HEK293 (cell line): ENCODE results near the gene NFIC.
A peak's percentile ranks its signal among the peaks of the same experiment; 100 is the strongest.

ENCODE experiments used
- BCL11A ChIP-seq: fragments of 450-650 bp; formaldehyde crosslinking; IDR thresholded peaks from 2 replicates; pipeline ENCODE4 v1.5.1; 2016; ENCODE audit warnings: low read depth, missing biosample characterization, missing genetic modification characterization
- HOXC10 ChIP-seq: sonication (generic); formaldehyde crosslinking; IDR thresholded peaks from 2 replicates; pipeline ENCODE4 v1.8.1; 2023; ENCODE audit warnings: mild to moderate bottlenecking, missing genetic modification reagents
- KLF10 ChIP-seq: fragments of 450-650 bp; IDR thresholded peaks from 2 replicates; pipeline ENCODE4 v1.5.1; 2018; ENCODE audit warnings: missing biosample characterization, mild to moderate bottlenecking, missing genetic modification characterization
- KLF9 ChIP-seq: fragments of 450-650 bp; formaldehyde crosslinking; IDR thresholded peaks from 2 replicates; pipeline ENCODE4 v1.5.1; 2016; ENCODE audit warnings: missing biosample characterization, missing genetic modification characterization, low read depth
- PRDM4 ChIP-seq: fragments of 450-650 bp; formaldehyde crosslinking; IDR thresholded peaks from 2 replicates; pipeline ENCODE4 v1.5.1; 2017; ENCODE audit warnings: missing biosample characterization, missing genetic modification characterization
- ZFHX2 ChIP-seq: fragments of 450-650 bp; formaldehyde crosslinking; conservative IDR thresholded peaks from 2 replicates; pipeline ENCODE4 v1.5.1; 2016; ENCODE audit warnings: missing biosample characterization, missing genetic modification characterization
- ZFP69B ChIP-seq: fragments of 450-650 bp; formaldehyde crosslinking; IDR thresholded peaks from 2 replicates; pipeline ENCODE4 v1.5.1; 2016; ENCODE audit warnings: missing biosample characterization, missing genetic modification characterization
- ZNF10 ChIP-seq: fragments of 450-650 bp; formaldehyde crosslinking; IDR thresholded peaks from 2 replicates; pipeline ENCODE4 v1.5.1; 2017; ENCODE audit warnings: missing biosample characterization, missing genetic modification characterization
- ZNF274 ChIP-seq, 2 experiments: fragments of 200-500 bp in 1 of 2; fragments of 450-650 bp in 1 of 2; sonication (Bioruptor generic) in 1 of 2; formaldehyde crosslinking in 1 of 2; IDR thresholded peaks; 2 replicates each; pipeline versions ENCODE4 v1.5.1 to v1.6.1; 2014 to 2016; ENCODE audit warnings: borderline replicate concordance in 1 of 2, inconsistent platforms in 1 of 2, low read length in 1 of 2, missing biosample characterization in 1 of 2, missing genetic modification characterization in 1 of 2
- ZNF311 ChIP-seq: fragments of 450-650 bp; formaldehyde crosslinking; IDR thresholded peaks from 2 replicates; pipeline ENCODE4 v1.5.1; 2017; ENCODE audit warnings: missing biosample characterization, missing genetic modification characterization, borderline replicate concordance
- ZNF341 ChIP-seq: fragments of 450-650 bp; formaldehyde crosslinking; IDR thresholded peaks from 2 replicates; pipeline ENCODE4; 2016; ENCODE audit warnings: low read depth, missing biosample characterization, missing genetic modification characterization
- ZNF366 ChIP-seq: fragments of 450-650 bp; formaldehyde crosslinking; conservative IDR thresholded peaks from 2 replicates; pipeline ENCODE4 v1.5.1; 2016; ENCODE audit warnings: missing biosample characterization, missing genetic modification characterization
- ZNF473 ChIP-seq: fragments of 450-650 bp; formaldehyde crosslinking; IDR thresholded peaks from 2 replicates; pipeline ENCODE4 v1.5.1; 2017; ENCODE audit warnings: missing biosample characterization, missing genetic modification characterization
- ZNF514 ChIP-seq: fragments of 450-650 bp; formaldehyde crosslinking; IDR thresholded peaks from 2 replicates; pipeline ENCODE4 v1.5.1; 2016; ENCODE audit warnings: missing biosample characterization, missing genetic modification characterization
- ZNF521 ChIP-seq: fragments of 450-650 bp; formaldehyde crosslinking; IDR thresholded peaks from 2 replicates; pipeline ENCODE4 v1.5.1; 2017; ENCODE audit warnings: missing biosample characterization, mild to moderate bottlenecking, missing genetic modification characterization
- ZNF529 ChIP-seq: fragments of 450-650 bp; formaldehyde crosslinking; IDR thresholded peaks from 2 replicates; pipeline ENCODE4 v1.5.1; 2017; ENCODE audit warnings: missing genetic modification characterization, missing biosample characterization; ENCODE audit not compliant: insufficient replicate concordance
- ZNF544 ChIP-seq: fragments of 450-650 bp; formaldehyde crosslinking; IDR thresholded peaks from 2 replicates; pipeline ENCODE4 v1.5.0; 2017; ENCODE audit warnings: missing biosample characterization, missing genetic modification characterization
- ZNF571 ChIP-seq: fragments of 450-650 bp; formaldehyde crosslinking; IDR thresholded peaks from 2 replicates; pipeline ENCODE4 v1.5.0; 2017; ENCODE audit warnings: missing biosample characterization, missing genetic modification characterization
- ZNF621 ChIP-seq: fragments of 450-650 bp; formaldehyde crosslinking; IDR thresholded peaks from 2 replicates; pipeline ENCODE4 v1.5.1; 2017; ENCODE audit warnings: missing biosample characterization, missing genetic modification characterization
- ZNF843 ChIP-seq: fragments of 450-650 bp; formaldehyde crosslinking; IDR thresholded peaks from 2 replicates; pipeline ENCODE4 v1.5.1; 2016; ENCODE audit warnings: missing biosample characterization, missing genetic modification characterization
- ZSCAN23 ChIP-seq: fragments of 450-650 bp; formaldehyde crosslinking; IDR thresholded peaks from 2 replicates; pipeline ENCODE4 v1.5.1; 2016; ENCODE audit warnings: missing biosample characterization, missing genetic modification characterization
- TF ChIP-seq, protein P1 (sequence below): fragments of 450-650 bp; formaldehyde crosslinking; conservative IDR thresholded peaks from 2 replicates; pipeline ENCODE4 v1.5.1; 2016; ENCODE audit warnings: low read depth, missing biosample characterization, missing genetic modification characterization
- TF ChIP-seq, protein P2 (sequence below): fragments of 450-650 bp; formaldehyde crosslinking; IDR thresholded peaks from 2 replicates; pipeline ENCODE4 v1.5.1; 2016; ENCODE audit warnings: missing biosample characterization, missing genetic modification characterization
- TF ChIP-seq, protein P3 (sequence below): fragments of 450-650 bp; formaldehyde crosslinking; IDR thresholded peaks from 2 replicates; pipeline ENCODE4 v1.5.1; 2016; ENCODE audit warnings: missing biosample characterization, missing genetic modification characterization
- TF ChIP-seq, protein P4 (sequence below): fragments of 450-650 bp; formaldehyde crosslinking; IDR thresholded peaks from 2 replicates; pipeline ENCODE4 v1.5.1; 2016; ENCODE audit warnings: missing biosample characterization, missing genetic modification characterization
- TF ChIP-seq, protein P5 (sequence below): fragments of 450-650 bp; formaldehyde crosslinking; IDR thresholded peaks from 2 replicates; pipeline ENCODE4 v1.5.1; 2017; ENCODE audit warnings: missing biosample characterization, missing genetic modification characterization

Gene NFIC

GRCh38 chr19:3322199-3322978 lies 44.0 kb upstream of the NFIC start (continued):
- TF ChIP-seq ZFP69B (tag by site-specific recombination) = no peak
- no peak for TF ChIP-seq ZNF843
- TF ChIP-seq ZNF311 (tag by site-specific recombination) = peak; percentile 93
- peak; percentile 100 for TF ChIP-seq ZNF366
- no peak for TF ChIP-seq ZNF473
- TF ChIP-seq ZNF529 (tag by site-specific recombination) = no peak
- TF ChIP-seq KLF10 (tag by site-specific recombination) = no peak
- no peak for TF ChIP-seq KLF9 (tag by site-specific recombination)
- TF ChIP-seq ZFHX2 (tag by site-specific recombination) = peak; percentile 55
- TF ChIP-seq, protein P1, sequence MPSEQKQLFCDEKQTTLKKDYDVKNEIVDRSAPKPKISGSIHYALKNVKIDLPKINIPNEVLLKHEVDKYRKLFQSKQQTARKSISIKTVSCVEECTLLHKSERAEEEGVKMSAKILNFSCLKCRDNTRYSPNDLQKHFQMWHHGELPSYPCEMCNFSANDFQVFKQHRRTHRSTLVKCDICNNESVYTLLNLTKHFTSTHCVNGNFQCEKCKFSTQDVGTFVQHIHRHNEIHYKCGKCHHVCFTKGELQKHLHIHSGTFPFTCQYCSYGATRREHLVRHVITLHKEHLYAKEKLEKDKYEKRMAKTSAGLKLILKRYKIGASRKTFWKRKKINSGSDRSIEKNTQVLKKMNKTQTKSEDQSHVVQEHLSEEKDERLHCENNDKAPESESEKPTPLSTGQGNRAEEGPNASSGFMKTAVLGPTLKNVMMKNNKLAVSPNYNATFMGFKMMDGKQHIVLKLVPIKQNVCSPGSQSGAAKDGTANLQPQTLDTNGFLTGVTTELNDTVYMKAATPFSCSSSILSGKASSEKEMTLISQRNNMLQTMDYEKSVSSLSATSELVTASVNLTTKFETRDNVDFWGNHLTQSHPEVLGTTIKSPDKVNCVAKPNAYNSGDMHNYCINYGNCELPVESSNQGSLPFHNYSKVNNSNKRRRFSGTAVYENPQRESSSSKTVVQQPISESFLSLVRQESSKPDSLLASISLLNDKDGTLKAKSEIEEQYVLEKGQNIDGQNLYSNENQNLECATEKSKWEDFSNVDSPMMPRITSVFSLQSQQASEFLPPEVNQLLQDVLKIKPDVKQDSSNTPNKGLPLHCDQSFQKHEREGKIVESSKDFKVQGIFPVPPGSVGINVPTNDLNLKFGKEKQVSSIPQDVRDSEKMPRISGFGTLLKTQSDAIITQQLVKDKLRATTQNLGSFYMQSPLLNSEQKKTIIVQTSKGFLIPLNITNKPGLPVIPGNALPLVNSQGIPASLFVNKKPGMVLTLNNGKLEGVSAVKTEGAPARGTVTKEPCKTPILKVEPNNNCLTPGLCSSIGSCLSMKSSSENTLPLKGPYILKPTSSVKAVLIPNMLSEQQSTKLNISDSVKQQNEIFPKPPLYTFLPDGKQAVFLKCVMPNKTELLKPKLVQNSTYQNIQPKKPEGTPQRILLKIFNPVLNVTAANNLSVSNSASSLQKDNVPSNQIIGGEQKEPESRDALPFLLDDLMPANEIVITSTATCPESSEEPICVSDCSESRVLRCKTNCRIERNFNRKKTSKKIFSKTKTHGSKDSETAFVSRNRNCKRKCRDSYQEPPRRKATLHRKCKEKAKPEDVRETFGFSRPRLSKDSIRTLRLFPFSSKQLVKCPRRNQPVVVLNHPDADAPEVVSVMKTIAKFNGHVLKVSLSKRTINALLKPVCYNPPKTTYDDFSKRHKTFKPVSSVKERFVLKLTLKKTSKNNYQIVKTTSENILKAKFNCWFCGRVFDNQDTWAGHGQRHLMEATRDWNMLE (tag by site-specific recombination) = no peak
- no peak for TF ChIP-seq ZNF514 (tag by site-specific recombination)
- no peak for TF ChIP-seq ZNF521 (tag by site-specific recombination)
- TF ChIP-seq PRDM4 (tag by site-specific recombination) = no peak
- TF ChIP-seq HOXC10 (CRISPR knock-in tag) = no peak
- TF ChIP-seq, protein P2, sequence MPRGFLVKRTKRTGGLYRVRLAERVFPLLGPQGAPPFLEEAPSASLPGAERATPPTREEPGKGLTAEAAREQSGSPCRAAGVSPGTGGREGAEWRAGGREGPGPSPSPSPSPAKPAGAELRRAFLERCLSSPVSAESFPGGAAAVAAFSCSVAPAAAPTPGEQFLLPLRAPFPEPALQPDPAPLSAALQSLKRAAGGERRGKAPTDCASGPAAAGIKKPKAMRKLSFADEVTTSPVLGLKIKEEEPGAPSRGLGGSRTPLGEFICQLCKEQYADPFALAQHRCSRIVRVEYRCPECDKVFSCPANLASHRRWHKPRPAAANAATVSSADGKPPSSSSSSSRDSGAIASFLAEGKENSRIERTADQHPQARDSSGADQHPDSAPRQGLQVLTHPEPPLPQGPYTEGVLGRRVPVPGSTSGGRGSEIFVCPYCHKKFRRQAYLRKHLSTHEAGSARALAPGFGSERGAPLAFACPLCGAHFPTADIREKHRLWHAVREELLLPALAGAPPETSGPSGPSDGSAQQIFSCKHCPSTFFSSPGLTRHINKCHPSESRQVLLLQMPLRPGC = peak; percentile 24; the same call in 1 of the 2 replicates
- no peak for TF ChIP-seq ZNF544
- TF ChIP-seq, protein P3, sequence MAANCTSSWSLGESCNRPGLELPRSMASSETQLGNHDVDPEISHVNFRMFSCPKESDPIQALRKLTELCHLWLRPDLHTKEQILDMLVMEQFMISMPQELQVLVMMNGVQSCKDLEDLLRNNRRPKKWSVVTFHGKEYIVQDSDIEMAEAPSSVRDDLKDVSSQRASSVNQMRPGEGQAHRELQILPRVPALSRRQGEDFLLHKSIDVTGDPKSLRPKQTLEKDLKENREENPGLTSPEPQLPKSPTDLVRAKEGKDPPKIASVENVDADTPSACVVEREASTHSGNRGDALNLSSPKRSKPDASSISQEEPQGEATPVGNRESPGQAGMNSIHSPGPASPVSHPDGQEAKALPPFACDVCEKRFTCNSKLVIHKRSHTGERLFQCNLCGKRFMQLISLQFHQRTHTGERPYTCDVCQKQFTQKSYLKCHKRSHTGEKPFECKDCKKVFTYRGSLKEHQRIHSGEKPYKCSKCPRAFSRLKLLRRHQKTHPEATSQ = no peak
- no peak for TF ChIP-seq BCL11A (tag by site-specific recombination)
- TF ChIP-seq ZNF621 (tag by site-specific recombination) = 0 out of 2 replicates have a peak, but pooled peaks have one; percentile 38
- TF ChIP-seq ZNF341 (tag by site-specific recombination) = no peak
- TF ChIP-seq, protein P4, sequence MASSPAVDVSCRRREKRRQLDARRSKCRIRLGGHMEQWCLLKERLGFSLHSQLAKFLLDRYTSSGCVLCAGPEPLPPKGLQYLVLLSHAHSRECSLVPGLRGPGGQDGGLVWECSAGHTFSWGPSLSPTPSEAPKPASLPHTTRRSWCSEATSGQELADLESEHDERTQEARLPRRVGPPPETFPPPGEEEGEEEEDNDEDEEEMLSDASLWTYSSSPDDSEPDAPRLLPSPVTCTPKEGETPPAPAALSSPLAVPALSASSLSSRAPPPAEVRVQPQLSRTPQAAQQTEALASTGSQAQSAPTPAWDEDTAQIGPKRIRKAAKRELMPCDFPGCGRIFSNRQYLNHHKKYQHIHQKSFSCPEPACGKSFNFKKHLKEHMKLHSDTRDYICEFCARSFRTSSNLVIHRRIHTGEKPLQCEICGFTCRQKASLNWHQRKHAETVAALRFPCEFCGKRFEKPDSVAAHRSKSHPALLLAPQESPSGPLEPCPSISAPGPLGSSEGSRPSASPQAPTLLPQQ (tag by site-specific recombination) = no peak
- no peak for TF ChIP-seq ZNF10 (tag by site-specific recombination)
- TF ChIP-seq, protein P5, sequence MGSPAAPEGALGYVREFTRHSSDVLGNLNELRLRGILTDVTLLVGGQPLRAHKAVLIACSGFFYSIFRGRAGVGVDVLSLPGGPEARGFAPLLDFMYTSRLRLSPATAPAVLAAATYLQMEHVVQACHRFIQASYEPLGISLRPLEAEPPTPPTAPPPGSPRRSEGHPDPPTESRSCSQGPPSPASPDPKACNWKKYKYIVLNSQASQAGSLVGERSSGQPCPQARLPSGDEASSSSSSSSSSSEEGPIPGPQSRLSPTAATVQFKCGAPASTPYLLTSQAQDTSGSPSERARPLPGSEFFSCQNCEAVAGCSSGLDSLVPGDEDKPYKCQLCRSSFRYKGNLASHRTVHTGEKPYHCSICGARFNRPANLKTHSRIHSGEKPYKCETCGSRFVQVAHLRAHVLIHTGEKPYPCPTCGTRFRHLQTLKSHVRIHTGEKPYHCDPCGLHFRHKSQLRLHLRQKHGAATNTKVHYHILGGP (tag by site-specific recombination) = 0 out of 2 replicates have a peak, but pooled peaks have one; percentile 39
- 0 out of 2 replicates have a peak, but pooled peaks have one; percentile 62 for TF ChIP-seq ZNF571 (tag by site-specific recombination)
- no peak for TF ChIP-seq ZNF274 (IDR thresholded peaks at IDR 0.05; ENCODE audit: low read length)
- 0 out of 2 replicates have a peak, but pooled peaks have one; percentile 48 for TF ChIP-seq ZNF274 (tag by site-specific recombination; IDR thresholded peaks at IDR 0.05; ENCODE audit: borderline replicate concordance)
- no peak for TF ChIP-seq ZSCAN23 (tag by site-specific recombination)
